GM12865 (cell line): ENCODE measurements around the gene APH1B.

Experiments used
- DNase-seq: peaks from one replicate; pipeline ENCODE4 v3.0.0; 2010; ENCODE audit warnings: low read depth
- H3K4me3 ChIP-seq: 2 replicates; pipeline ENCODE4 v1.5.1; 2011; ENCODE audit warnings: mild to moderate bottlenecking, low read depth, low read length, control low read depth
- TF ChIP-seq, protein P1 (sequence below): IDR thresholded peaks from 2 replicates; pipeline ENCODE4 v1.5.1; 2011; ENCODE audit warnings: low read length, control low read depth, low read depth, inconsistent platforms; ENCODE audit not compliant: insufficient read depth; ENCODE audit errors: missing control alignments

Gene APH1B

DNA sequence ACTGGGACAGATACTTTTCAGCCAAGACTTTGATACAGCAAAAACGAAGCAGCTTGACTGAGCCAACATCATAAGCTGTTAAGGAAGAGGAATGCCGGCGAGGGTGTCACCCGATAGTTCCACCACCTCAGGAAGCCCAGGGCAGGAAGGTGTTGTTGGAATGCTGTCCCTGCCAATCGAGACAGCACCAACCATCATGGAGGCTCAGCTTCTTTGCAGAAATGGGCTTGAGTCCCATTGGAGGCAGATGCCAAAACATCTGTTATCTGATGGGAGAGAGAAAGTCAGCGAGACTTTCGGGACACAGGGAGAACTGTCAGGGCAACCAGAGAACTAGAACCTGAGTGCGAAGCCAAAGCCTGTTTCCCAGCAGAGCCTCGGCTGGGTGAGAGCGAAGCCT, 53.5 kb downstream of the APH1B start:
- no peak overlapping the region for H3K4me3 ChIP-seq
- DNase-seq = no peak
- TF ChIP-seq, protein P1, sequence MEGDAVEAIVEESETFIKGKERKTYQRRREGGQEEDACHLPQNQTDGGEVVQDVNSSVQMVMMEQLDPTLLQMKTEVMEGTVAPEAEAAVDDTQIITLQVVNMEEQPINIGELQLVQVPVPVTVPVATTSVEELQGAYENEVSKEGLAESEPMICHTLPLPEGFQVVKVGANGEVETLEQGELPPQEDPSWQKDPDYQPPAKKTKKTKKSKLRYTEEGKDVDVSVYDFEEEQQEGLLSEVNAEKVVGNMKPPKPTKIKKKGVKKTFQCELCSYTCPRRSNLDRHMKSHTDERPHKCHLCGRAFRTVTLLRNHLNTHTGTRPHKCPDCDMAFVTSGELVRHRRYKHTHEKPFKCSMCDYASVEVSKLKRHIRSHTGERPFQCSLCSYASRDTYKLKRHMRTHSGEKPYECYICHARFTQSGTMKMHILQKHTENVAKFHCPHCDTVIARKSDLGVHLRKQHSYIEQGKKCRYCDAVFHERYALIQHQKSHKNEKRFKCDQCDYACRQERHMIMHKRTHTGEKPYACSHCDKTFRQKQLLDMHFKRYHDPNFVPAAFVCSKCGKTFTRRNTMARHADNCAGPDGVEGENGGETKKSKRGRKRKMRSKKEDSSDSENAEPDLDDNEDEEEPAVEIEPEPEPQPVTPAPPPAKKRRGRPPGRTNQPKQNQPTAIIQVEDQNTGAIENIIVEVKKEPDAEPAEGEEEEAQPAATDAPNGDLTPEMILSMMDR = no peak

DNA sequence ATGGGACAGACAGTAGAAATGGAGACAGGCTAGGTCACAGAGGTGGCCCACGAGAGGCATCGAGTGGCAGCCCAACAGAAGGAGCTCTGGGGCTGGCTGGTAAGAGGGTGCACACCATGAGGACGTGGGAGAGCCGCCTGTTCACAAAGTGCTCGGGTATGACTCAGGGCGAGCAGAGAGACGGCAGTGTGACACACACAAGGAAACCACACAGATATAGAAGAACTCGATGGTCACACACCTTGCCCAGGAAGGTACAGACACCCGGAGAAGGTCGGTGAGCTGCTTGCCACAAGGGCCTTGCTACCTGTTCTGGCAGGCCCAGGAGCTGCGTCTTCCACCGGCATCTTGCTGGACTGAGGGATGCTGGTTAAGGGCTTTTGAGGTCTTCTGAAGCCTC, 54.1 kb downstream of the APH1B start:
- DNase-seq = no peak
- TF ChIP-seq, protein P1 = no peak
- H3K4me3 ChIP-seq = no peak overlapping the region

DNA sequence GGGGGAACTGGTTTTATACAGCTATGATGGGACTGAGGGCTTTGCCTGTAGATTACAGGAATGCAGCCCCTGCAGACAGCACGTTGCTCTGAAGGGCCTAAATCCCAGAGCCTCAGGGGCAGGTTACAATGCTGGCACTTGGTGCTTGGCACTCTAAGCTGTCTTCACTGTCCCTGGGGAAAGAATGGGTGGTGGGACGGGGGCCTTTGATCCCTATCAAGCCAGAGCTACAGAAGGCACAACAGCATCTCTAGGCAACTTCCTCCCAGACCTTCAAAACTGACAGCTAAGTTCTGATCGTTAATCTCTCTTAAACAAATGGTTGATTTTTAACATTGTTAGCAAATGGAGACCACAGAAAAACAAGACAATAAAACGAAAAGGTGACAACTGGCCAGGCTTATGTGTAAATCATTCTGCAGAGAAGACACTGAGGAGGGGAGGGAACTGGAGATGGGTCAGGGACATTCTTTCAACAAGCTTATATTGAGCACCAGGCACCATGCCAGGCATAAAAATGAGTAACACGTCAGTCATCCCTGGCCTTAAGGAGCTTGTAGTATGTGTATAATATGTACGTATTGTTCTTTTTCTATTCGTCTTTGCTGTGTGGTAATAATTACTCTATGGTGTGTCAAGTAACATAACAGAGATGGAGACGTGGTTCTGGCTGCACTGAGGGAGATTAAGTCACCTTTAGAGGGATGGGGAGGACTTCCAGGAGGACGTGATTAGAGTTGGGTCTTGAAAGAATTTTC, 55.1 kb downstream of the APH1B start:
- H3K4me3 ChIP-seq = no peak overlapping the region
- TF ChIP-seq, protein P1 = no peak
- no peak for DNase-seq

DNA sequence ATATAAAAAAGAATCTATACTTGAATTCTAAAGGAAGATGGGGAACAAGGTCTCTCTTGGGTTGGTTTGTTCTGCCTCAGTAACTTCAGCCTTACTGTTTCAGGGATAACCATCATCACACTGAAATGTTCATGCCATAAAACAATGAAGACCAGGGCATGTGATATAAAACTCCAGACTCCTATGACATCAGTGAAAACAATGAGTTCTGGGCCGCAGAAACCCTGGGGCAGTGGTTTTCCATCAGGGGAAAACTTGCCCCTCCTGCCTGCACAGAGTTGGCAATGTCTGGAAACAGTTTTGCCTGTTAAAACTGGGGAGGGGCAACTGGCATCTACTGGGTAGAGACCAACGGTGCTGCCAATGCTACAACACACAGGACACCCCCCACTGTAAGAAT, 57.4 kb downstream of the APH1B start:
- H3K4me3 ChIP-seq = no peak overlapping the region
- no peak for DNase-seq
- TF ChIP-seq, protein P1 = no peak

DNA sequence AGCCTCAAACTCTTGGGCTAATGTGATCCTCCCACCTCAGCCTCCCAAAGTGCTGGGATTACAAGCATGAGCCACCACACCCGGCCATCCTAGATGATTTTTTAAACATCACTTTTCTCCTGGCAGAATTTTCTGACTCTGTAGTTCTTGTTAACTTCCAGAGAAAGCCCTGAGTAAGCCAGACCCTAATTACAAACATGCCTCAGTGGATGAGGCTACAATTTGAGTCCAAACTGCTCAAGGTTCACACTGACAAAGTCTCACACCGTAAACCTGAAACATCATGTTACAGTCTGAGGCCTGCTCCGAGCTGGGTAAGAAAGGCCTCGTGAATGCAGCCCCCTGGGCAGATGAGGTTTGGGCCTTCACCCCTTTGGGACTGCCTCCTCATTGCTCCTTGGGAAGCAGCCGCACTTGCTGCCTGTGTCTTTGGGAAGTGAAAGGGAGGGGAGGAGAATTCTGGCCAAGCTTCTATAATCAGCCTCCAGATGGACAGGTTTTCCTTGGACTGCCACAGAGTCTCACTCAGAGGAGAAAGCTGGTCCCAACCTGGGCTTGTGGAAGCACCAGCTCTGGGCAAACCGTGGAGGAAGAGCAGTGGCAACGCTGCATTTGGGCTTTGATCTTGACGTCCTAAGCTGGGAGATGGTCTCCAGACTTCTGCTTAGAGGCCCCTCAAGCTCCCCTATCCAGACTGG, 58.3 kb downstream of the APH1B start:
- DNase-seq = no peak
- TF ChIP-seq, protein P1 = no peak
- H3K4me3 ChIP-seq = no peak overlapping the region

DNA sequence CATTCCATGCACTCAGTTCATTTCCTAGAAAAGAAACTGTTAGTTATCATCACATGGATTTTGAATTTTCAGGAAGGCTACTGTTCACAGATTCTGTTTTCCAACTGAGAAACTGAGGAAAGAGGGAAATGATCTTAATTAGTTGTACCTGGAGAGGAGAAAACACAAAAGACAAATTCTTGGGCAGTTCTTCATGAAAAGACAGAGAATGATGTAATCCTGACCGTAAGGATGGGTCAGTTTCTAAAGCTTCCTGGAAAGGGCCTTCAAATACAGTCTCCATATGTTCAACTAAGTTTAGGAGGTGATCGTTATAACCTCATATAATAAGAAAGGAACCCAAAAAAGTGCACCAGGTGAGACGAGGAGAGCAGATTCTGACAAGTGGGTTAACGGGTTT, 59.6 kb downstream of the APH1B start:
- DNase-seq = no peak
- TF ChIP-seq, protein P1 = no peak
- no peak overlapping the region for H3K4me3 ChIP-seq
